Measurements from ENCODE around the gene SEC63.

SEC63 gene

DNA sequence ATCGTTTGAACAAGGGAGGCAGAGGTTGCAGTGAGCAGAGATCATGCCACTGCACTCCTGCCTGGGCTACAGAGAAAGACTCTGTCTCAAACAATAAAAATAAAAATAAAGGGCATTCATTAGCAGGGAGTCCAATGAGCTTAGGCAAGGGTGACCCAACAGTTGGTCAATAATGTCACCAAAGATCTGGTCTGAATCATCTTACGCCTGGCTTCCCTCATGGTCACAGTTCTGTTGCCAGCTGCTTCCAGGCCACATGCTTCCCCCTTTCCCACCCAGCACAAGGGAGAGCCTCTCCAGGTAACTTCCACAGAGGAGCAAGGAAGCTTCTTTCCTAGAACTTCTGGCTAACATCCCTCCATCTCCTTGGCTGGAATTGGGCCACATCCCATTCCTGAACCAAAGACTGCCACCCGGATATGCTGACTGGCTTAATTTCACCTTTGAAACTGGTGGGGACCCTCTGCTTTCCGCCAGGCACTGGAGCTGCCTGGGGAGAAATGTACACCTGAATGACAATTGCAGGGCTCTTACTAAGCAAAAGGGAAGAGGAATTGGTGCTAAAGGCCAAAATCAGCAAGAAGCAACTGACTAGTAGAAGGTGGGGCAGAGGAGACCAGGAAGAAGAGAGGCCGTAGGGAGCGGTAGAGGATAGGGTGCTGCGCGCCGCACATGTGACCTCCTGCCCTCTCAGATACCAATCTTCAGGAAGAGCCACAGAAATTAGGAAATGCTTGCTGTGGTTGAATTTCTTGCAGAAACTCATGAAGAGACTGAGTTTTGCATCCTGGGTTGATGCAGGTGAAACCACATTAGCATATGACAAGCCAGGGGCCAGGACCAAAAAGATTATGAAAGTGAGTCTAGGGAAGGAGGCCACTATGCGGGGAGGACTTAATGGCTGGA is 125.6 kb downstream of the SEC63 start:
- no peak for DNase-seq (ENCODE audit: low spot score)
- TF ChIP-seq, protein P1, sequence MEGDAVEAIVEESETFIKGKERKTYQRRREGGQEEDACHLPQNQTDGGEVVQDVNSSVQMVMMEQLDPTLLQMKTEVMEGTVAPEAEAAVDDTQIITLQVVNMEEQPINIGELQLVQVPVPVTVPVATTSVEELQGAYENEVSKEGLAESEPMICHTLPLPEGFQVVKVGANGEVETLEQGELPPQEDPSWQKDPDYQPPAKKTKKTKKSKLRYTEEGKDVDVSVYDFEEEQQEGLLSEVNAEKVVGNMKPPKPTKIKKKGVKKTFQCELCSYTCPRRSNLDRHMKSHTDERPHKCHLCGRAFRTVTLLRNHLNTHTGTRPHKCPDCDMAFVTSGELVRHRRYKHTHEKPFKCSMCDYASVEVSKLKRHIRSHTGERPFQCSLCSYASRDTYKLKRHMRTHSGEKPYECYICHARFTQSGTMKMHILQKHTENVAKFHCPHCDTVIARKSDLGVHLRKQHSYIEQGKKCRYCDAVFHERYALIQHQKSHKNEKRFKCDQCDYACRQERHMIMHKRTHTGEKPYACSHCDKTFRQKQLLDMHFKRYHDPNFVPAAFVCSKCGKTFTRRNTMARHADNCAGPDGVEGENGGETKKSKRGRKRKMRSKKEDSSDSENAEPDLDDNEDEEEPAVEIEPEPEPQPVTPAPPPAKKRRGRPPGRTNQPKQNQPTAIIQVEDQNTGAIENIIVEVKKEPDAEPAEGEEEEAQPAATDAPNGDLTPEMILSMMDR (IDR thresholded peaks at IDR 0.05; ENCODE audit: borderline replicate concordance, control extremely low read depth, extremely low read depth, insufficient read depth, missing control alignments) = no peak
- in situ Hi-C loops (cut with MboI; ENCODE audit: low sequenced_read_pairs, unreplicated experiment) = no loop called here

DNA sequence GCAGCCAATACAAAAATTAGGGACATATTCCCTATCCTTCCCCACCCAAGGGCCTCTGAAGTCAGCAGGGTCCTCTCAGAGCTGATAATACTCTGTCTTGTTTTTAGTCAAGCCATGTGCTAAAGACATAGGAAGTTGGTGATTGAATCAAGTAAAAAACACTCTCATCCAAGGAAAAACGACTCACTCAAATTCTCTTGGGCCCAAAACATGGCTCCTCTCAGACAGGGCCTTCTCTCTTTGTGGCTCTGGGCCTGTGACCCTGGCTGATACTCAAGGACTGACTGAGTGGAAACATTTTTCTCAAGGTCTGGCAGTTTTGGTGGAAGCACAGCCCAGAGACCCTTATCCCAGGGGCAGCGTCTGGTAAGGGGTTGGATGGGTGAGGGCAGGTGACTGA is 127.9 kb downstream of the SEC63 start:
- no peak for DNase-seq (ENCODE audit: low spot score)
- TF ChIP-seq, protein P1 (IDR thresholded peaks at IDR 0.05; ENCODE audit: borderline replicate concordance, control extremely low read depth, extremely low read depth, insufficient read depth, missing control alignments) = no peak
- in situ Hi-C loops (cut with MboI; ENCODE audit: low sequenced_read_pairs, unreplicated experiment) = no loop called here

DNA sequence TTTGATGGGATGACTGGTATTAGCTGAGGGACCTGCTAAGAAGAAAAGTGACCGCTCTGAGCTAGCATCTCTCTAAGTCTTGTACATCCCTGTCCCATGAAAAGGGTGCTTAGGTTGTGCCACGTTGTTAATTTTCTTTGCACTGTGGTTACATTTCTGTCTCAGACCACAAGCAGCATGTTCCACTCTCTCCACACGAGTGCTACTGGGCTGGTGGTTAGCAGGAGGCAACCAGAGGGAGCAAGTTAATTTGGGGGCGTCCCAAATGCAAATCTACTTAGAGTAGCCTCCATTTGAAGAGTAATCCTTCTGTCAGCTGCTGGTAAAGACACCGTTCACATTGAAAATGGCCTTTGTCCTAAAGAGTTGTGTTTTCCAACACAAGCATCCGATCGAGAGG is 130.5 kb downstream of the SEC63 start:
- no peak for DNase-seq (ENCODE audit: low spot score)
- in situ Hi-C loops (cut with MboI; ENCODE audit: low sequenced_read_pairs, unreplicated experiment) = no loop called here
- TF ChIP-seq, protein P1 (IDR thresholded peaks at IDR 0.05; ENCODE audit: borderline replicate concordance, control extremely low read depth, extremely low read depth, insufficient read depth, missing control alignments) = no peak

- in situ Hi-C loops (cut with MboI; ENCODE audit: low sequenced_read_pairs, unreplicated experiment) = no loop called here
- TF ChIP-seq, protein P1 (IDR thresholded peaks at IDR 0.05; ENCODE audit: borderline replicate concordance, control extremely low read depth, extremely low read depth, insufficient read depth, missing control alignments) = no peak
- DNase-seq (ENCODE audit: low spot score) = peak; percentile 34
Measured at GRCh38 chr6:107823047-107823557, 134.9 kb downstream of the SEC63 start.

GRCh38 chr6:107822176-107823046 is 135.6 kb downstream of the SEC63 start:
- DNase-seq (ENCODE audit: low spot score) = peak; percentile 70
- TF ChIP-seq, protein P1 (IDR thresholded peaks at IDR 0.05; ENCODE audit: borderline replicate concordance, control extremely low read depth, extremely low read depth, insufficient read depth, missing control alignments) = no peak
- in situ Hi-C loops (cut with MboI; ENCODE audit: low sequenced_read_pairs, unreplicated experiment) = no loop called here

DNA sequence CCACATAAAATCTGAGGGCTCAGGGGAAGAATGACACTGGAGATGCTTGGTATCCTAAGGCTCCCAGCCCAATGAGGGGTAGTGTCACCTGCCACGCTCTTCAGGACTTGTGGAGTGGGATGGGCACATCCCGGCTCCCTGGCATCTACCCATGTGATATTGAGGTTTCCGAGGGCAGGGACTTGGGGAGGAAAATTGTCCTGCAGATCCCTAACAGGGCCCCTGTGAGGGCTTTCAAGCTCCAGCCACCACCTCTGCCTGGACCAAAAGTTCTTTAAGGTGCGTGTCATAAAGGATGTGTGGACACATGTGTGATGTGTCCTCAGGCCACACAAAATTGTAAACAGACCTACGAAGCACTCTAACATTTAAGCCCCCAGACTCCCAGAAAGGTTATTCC is 136.4 kb downstream of the SEC63 start:
- no peak for DNase-seq (ENCODE audit: low spot score)
- TF ChIP-seq, protein P1 (IDR thresholded peaks at IDR 0.05; ENCODE audit: borderline replicate concordance, control extremely low read depth, extremely low read depth, insufficient read depth, missing control alignments) = no peak
- in situ Hi-C loops (cut with MboI; ENCODE audit: low sequenced_read_pairs, unreplicated experiment) = no loop called here
